Smooth muscle cell of bladder (primary cell): Measurements from ENCODE around the gene WDR45. TPM values are rescaled to one million over a fixed set of nuclear protein-coding genes. Genes with fewer than 3 reads are reported as not detected.

Experiments used
- total RNA-seq: library from RNA; depleted of rRNA; stranded (reverse); fragments of >200 nt; gene quantifications from 2 replicates; pipeline ENCODE4 v1.2.3, GENCODE V29; 2014

Gene WDR45
- 36.3 and 43.1 TPM in 2 replicates for total RNA-seq

GRCh38 chrX:49079489-49080428 lies at the start of gene WDR45:
Gene WDR45 (minus strand): TSS chrX:49079887. CDS start chrX:49078095, 1,792 bp downstream.

GRCh38 chrX:49073601-49074575 lies 5.8 kb downstream of the WDR45 start, which contains the start of gene PRAF2:
Gene PRAF2 (minus strand): TSS chrX:49074002. CDS start chrX:49073987, 15 bp downstream.

GRCh38 chrX:49058794-49059193 lies 20.9 kb downstream of the WDR45 start, which contains the start of gene CCDC120:
Gene CCDC120 (plus strand): TSS chrX:49058999. CDS start chrX:49062042, 3,043 bp downstream.

GRCh38 chrX:49043220-49043986 lies 36.3 kb downstream of the WDR45 start, which contains the start of gene TFE3:
Gene TFE3 (minus strand): TSS chrX:49043357. CDS start chrX:49043226, 131 bp downstream.

Other genes starting within 250 kb of the WDR45 start
- 0.09 TPM in 1 of 2 replicates, not detected in the other for gene PCSK1N, start 244.3 kb downstream of the WDR45 start, total RNA-seq
- gene TIMM17B, start 182.1 kb downstream of the WDR45 start, total RNA-seq: 23.1 and 28.7 TPM in 2 replicates
- gene PQBP1, start 182.0 kb downstream of the WDR45 start, total RNA-seq: 70.8 and 73.0 TPM in 2 replicates
- 10.5 and 12.1 TPM in 2 replicates for gene SLC35A2, start 168.2 kb downstream of the WDR45 start, total RNA-seq
- 1.3 and 2.7 TPM in 2 replicates for gene PIM2, start 160.9 kb downstream of the WDR45 start, total RNA-seq
- gene OTUD5, start 122.3 kb downstream of the WDR45 start, total RNA-seq: 28.0 and 28.6 TPM in 2 replicates
- gene KCND1, start 108.0 kb downstream of the WDR45 start, total RNA-seq: 0.28 and 1.0 TPM in 2 replicates
- gene GRIPAP1, start 77.6 kb downstream of the WDR45 start, total RNA-seq: 22.6 and 22.8 TPM in 2 replicates
- gene TFE3, start 36.5 kb downstream of the WDR45 start, total RNA-seq: 23.3 and 24.2 TPM in 2 replicates
- gene CCDC120, start 20.9 kb downstream of the WDR45 start, total RNA-seq: 0.09 and 0.28 TPM in 2 replicates
- 4.4 and 6.4 TPM in 2 replicates for gene PRAF2, start 5.9 kb downstream of the WDR45 start, total RNA-seq
- gene GPKOW, start 43.8 kb upstream of the WDR45 start, total RNA-seq: 17.8 and 20.6 TPM in 2 replicates
- 0.85 and 1.4 TPM in 2 replicates for gene MAGIX, start 82.9 kb upstream of the WDR45 start, total RNA-seq
- 9.1 and 12.1 TPM in 2 replicates for gene PLP2, start 92.0 kb upstream of the WDR45 start, total RNA-seq
- 4.1 and 6.7 TPM in 2 replicates for gene PRICKLE3, start 106.5 kb upstream of the WDR45 start, total RNA-seq
- gene SYP, start 120.3 kb upstream of the WDR45 start, total RNA-seq: 0.14 and 0.18 TPM in 2 replicates
- not detected in 2 replicates for gene CACNA1F, start 153.5 kb upstream of the WDR45 start, total RNA-seq
- gene CCDC22, start 155.6 kb upstream of the WDR45 start, total RNA-seq: 6.5 and 7.0 TPM in 2 replicates
- gene FOXP3, start 184.8 kb upstream of the WDR45 start, total RNA-seq: not detected in 2 replicates
- gene PPP1R3F, start 189.9 kb upstream of the WDR45 start, total RNA-seq: 5.0 and 14.3 TPM in 2 replicates
- not detected in 2 replicates for gene GAGE10, start 223.8 kb upstream of the WDR45 start, total RNA-seq
- gene GAGE12J, start 242.2 kb upstream of the WDR45 start, total RNA-seq: not detected in 2 replicates